CD4-positive, alpha-beta T cell treated with Interleukin-17A for 1 hour (primary cell): ENCODE data around the gene CILP2.

Source experiments
- DNase-seq: peaks from one replicate; pipeline ENCODE4 v3.0.0-alpha.2; 2020

CILP2 gene

DNA sequence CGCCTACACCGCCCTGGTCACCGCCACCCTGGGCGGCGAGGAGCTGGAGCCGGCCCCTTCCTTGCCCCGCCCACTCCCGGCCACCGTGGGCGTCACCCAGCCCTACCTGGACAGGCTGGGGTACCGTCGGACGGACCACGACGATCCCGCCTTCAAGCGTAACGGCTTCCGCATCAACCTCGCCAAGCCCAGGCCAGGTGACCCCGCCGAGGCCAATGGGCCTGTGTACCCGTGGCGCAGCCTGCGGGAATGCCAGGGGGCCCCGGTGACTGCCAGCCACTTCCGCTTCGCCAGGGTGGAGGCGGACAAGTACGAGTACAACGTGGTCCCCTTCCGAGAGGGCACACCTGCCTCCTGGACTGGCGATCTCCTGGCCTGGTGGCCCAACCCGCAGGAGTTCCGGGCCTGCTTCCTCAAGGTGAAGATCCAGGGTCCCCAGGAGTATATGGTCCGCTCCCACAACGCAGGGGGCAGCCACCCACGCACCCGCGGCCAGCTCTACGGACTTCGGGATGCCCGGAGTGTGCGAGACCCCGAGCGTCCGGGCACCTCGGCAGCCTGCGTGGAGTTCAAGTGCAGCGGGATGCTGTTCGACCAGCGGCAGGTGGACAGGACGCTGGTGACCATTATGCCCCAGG, 7.0 kb downstream of the CILP2 start:
- no peak for DNase-seq

DNA sequence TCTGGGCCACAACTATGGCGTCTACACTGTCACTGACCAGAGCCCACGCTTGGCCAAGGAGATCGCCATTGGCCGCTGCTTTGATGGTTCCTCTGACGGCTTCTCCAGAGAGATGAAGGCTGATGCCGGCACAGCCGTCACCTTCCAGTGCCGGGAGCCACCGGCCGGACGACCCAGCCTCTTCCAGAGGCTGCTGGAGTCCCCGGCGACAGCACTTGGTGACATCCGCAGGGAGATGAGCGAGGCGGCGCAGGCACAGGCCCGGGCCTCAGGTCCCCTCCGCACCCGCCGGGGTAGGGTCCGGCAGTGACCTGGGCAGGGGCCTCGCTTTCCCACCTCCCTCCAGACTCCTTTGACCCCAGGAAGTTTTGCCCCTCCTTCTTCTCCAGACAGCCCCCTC, 7.6 kb downstream of the CILP2 start:
- DNase-seq = no peak

DNA sequence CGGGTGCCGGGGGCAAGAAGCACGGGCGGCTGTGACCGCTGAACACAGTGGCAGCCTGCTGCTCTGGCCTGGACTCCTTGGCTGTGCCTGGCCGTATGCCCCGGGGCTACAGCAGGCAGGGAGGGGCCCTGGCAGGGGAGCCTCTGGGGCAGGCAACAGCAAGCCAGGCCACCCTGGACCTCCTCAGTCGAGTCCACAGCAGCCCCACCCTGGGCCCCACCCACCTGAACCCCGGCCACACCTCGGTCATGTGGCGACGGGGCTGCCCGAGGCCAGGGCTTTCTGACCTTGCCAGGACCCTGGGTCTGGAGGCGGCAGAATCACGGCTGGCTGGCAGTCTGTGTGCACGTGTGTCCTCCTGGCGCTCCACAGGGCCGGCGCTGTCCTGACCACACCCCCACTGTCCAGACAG, 8.7 kb downstream of the CILP2 start:
- DNase-seq = no peak

DNA sequence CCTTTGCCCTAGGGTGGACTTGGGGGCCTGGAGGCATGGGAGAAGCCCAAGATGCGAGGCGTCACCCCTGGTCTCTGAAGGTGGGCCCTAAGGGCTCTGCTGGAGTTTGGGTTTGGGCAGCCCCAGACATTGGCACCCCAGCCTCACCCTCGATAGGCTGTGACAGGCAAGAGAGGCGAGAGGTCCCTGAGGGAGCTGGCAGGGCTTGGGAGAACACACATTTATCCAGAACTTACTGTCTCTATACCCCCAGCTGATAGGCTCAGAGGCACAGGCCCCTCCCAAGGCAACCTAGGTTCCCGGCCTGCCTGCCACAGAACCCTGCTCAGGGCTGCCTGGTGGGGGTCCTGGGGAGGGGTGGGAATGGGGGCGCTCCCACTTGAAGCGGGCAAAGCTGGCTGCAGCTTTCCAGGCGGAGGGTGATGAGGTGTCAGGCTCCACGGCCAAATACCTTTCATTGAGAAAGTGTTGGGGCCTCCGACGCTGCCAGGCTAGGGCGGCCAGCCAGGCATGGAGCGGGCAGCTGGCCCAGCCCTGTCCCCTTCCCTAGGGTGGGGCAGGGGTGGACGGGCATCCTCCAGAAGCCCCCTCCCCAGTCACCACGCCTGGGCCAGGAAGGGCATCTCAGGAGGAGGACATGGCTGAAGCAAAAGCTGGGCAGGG, 9.7 kb downstream of the CILP2 start:
- no peak for DNase-seq

DNA sequence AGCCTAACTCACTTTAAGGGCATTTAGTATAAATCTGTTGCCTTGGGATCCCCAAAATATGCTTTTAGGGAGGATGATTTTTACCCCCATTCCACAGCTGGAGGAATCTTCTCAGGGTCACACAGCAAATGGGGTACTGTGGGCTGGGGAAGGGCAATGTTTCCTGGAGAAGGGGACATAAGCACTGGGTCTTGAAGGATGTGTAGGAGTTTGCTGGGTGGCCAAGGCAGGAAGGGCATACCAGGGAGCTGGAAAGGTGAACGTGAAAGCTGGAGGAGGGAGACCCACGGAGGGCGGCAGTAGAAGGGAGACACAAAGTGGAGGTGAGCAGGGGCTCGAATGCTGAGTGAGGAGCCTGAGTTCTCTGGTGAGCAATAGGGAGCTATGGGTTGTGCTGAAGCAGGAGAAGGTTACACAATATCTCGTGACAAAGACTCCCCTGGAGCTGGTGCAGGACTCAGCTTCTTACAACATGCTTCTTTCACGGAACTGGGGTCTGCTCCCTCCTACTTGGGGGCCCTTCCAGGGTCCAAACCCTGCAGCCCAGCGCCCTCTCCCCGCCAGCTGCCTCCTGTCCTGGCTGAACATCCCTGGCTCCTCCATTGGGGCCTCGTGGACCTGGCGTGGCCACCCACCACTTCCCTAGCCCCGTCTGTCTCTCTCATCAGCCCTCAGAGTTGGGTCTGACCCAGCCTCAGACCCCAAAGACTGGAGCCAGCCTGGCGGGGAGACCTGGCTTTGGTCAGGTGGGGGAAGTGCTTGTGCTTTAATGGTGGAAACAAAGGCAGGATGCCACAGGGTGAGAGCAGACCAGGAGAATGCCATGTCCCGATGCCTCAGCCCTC, 11.1 kb downstream of the CILP2 start:
- no peak for DNase-seq

DNA sequence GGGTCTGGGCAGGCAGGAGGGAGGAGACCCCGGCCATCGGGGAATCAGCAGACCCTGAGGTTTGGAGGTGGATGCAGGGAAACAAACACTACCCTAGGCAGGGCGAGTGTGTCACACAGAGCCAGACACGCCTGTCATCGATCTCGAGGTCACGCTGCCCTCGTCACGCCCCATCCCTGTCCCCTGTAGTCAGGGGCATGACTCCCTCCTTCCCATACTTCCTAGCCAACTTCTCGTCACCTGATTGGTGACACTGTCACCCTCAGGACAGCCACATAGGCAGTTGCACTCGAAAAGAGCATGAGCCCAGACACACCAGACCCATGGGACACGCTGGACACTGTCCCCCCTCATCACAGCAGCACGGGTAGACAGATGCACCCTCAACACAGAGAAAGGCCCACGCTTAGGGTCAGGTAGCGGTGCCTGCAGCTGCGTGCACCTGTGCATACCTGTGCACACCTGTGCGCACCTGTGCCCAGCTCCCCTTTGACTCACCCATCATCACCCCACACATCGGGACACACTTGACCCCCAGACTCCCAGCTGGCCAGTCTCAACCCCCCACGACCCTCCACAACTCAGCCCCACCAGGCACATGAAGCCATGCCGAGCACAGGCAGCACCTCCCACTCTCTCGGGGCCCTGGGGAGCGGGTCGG, 11.9 kb downstream of the CILP2 start:
- no peak for DNase-seq

DNA sequence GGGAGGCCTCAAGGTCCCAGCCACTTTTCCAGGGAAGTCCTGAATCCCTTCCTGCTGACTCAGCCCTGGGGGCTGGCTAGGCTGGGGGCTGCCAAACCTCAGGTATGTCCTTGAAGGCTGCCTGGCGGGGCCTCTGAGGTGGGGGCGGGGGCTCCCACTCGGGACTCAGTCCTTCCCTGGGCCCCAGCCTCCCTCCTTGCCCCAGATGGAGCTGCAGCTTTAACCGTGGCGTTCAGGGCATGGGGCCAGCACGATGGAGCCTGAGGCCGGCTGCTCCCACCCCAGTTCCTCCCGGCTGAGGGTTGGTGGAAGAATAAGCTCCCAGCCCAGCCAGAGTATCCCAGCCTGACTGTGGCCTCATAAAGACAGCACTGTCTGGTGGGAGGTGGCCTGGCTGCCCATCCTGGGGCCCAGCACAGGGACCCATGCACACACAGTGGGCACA, 12.4 kb downstream of the CILP2 start:
- no peak for DNase-seq

DNA sequence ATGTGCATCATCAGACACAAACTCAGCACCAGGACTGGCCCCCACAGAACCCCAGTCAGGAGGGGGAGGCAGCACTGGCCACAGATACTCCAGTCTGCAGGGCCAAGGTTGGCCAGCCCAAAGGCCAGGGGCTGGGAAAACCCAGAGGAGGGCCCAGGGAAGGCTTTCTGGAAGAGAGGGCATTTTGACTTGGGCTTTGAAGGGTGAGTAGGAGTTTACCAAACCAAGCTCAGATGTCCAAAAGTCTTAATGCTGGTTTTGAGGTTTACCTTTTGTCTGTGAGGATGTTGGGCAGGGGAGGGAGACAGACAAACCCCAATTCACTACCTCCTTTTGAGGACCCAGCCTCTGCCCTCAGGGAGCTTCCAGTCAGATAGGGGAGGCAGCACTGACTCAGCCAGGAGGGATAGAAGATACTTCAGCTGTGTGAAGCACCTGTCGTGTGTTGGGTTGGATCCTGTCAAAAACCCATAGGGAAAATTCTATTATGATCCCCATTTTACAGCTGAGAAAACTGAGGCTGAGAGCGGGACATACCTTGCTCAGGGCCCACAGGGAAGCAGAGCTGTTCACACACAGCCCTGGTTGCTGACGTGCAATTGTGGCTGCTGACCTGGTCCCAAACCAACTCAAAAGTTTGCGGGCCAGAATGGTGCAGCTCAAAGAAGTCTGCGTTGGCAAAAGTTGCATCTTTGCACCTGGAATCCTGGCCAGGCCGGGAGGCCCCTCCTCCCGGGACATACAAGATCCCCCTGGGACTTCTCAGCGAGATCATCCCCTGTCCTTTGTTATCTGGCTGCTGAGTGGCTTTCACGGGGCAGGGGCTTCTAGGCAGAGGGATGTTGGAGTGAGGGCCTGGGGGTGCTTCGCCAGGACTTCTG, 13.1 kb downstream of the CILP2 start:
- no peak for DNase-seq

DNA sequence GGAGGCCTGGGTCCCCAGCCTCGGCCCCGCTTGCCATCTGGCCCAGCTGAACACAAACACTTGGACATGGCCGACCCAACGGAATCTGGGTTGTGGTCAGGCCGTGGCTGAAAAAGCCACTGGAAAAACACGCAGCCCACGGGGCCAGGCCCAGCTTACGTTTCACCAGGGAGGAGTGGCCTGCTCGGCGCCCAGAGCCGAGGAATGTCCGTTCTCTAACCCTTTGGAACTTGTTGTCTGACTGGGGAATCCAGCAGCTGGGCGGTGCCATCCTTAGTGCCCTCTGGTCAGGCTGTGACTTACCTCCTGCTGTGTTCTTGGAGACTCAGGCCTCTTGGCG, 13.8 kb downstream of the CILP2 start:
- no peak for DNase-seq

DNA sequence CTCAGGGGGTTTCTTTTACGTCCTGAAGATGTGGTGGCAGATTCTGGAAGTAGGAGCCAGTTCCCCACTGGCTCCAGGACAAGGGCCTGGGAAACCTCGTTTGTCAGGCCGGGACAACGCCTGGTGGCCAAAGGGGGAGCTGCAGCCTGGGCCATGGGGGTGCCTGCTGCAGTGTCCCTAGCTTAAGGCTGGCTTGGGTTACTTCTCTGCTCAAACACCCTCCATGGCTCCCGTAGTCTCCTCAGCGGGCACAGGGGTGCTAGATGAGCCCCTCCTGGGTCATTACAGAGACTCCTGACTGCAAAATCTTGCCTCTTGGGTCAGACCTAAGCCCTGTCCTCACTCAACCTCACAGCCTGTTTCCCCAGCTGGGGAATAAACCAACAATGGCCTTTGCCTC, 14.7 kb downstream of the CILP2 start:
- peak; percentile 21 for DNase-seq

DNA sequence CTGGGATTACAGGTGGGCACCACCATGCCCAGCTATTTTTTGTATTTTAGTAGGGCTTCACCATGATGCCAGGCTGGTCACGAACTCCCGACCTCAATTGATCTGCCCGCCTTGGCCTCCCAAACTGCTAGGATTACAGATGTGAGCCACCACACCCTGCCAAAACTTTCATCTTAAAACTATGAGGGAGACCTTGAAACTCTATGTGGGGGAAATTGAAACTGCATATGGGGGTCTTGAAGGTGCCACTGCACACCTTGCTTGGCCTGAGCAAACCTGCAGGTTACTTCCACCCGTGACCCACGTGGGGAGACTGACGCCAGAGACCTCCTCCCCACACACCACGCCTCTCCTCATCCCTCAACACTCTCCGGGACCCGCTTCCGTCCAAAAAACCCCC, 15.6 kb downstream of the CILP2 start:
- DNase-seq = no peak

DNA sequence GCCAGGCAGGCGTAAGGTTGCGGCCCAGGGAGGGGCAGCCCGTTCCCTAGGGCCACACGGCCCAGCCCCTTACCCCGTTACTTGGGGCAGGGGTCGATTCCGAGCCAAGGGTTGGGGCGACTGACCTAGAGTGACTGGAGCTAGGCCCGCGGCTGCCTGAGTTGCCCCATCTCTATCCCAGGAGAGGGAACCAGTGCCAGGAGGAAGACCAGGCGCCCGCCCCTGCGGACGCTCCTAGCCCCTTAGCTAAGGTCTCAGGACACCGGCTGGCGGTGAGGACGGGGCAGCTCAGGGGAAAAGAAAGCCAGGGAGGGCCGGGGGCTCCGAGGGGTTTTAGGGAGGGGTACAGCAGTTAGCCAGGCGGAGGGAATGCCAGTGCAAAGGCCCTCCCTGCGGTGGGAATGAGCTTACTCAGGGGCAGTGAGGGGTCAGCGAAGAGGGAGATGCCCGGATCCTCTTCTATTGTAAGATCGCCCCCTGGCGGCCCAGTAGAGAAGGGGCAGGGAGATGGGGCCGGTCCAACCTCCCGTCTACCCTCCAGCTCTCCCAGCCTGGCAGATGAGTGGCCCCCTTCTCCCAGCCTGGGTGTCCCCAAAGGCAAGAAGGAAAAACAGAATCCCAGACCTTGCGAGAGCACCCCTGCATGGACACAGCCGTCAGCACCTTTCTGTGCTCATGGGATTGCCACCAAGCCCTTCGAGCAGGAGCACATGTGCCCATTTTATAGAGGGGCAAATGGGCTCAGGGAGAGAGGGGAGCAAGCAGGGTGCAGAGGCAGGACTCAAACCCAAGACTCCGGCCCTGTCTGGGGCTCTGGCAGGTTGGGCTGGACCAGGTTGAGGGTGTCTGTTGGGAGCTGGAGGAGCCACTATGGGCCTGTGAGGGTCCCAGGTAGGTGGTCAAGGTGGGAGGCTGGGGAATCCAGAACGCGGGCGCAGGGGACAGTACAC, 16.3 kb downstream of the CILP2 start:
- peak; percentile 57 for DNase-seq

DNA sequence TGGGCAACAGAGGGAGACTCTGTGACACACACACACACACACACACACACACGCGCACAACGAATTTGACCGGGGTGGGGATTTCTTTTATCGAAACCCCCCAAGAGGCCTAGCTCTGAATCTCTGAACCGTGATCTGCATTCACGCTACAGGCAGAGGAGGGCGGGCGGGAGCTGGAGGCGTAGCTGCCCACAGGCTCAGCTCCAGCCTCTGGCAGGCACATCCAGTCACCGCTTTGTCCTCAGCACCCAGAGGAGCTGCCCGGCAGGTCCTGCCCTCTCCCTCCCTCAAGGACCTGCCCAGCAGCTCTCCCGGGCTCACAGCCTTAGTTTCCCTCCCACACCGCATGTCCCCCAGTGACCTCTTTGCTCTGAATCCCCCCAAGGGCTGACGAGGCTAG, 20.0 kb downstream of the CILP2 start:
- DNase-seq = no peak

DNA sequence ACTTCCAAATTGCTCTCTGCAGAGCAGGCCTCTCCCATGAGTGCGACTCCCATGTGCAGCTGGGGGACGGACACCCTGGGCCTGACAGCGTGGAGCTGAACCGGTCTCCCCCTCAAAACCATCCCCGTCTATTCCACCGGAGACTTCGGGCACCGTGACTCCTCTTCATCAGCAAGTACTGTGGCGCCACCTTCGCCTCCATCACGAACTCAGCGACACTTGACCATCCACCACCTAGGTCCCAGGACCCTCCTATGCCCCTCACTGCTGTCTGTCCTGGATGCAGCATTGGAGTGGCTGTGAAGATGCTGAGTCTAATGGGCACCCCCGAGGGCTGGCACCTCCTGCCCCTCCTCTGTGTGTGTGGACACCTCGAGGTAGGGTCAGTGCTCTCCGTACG, 20.6 kb downstream of the CILP2 start:
- DNase-seq = no peak

DNA sequence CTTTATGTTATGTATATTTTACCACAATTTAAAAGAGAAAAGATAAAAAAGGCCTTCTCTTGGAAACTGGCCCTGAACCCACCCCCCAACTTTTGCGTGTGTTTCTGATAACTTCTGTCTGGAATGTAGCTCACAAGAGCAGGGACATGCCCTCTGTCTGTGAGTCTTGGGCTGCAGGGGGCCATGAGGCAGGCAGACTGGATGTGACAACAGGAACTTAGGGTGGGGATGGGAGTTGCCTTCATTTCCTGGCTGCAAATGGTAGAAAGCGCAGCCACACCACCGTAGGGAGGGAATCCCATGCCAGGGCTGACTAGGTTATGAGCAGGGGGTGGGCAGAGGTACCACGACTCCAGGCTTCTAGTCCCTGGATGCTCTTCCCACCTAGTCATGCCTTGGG, 21.9 kb downstream of the CILP2 start:
- DNase-seq = no peak

DNA sequence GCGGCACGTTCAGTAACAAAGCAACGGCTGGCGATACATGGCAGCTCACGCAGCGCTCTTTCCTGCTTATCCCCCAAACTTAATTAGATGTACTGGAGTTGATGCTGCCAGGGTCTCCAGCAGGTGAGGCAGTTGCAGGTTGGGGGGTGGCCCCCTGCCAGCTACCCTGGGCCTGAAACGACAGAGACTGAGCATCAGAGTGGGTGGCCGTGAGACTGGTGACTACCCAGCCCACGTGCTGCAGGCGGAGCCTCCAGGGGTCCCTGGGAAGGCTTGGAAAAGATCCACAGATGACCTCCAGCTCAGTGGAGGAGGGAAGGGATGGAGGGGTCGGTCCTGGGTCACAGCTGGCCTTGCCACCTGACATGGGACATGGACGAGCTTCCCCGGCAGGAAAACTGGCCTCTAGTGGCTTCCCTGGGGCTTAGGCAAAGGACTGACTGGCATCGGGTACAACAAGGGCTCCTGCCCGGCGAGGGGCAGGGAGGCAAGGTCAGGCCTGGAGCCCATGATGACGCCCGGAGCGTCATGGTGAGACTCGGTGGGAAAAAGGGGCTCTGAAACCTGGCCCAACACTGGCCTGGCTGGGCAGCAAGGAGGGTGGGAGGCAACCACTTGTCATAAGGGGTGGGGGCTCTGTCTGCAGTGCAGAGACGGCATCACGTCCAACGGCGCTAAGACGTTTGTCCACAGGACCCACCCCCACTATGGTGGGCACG, 24.0 kb downstream of the CILP2 start:
- DNase-seq = no peak

DNA sequence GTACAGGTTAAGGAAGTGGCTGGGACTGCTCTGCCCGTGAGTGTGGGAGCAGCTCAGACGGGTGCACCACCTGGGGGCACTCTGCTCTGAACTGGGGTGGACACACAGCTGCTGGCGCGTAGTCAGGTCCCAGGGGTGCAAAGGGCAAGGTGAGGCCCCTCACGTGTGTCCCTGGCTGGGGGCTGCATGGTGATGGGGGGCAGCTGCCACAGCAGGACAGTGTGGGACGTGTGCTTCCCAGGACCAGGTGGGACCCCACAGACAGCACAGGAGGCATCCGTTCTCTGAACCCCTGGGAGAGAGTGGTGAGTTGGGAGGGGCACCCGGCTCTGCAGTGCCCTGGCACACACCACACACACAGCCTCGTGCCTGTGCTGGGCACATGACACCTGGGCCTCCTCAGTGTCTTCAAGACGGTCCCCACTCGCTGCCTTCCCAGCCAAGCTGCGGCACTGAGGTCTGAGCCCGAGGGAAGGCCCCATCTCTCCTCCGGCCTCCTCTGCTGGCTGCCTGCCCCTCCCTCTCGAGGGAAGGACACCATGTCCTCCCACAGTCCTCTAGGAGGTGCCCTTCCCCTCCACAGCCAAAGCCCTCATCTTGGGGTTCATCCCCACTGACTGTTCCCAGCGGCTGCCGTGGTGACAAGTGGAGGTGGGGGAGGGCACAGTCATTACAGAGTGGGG, 24.7 kb downstream of the CILP2 start:
- peak; percentile 60 for DNase-seq

DNA sequence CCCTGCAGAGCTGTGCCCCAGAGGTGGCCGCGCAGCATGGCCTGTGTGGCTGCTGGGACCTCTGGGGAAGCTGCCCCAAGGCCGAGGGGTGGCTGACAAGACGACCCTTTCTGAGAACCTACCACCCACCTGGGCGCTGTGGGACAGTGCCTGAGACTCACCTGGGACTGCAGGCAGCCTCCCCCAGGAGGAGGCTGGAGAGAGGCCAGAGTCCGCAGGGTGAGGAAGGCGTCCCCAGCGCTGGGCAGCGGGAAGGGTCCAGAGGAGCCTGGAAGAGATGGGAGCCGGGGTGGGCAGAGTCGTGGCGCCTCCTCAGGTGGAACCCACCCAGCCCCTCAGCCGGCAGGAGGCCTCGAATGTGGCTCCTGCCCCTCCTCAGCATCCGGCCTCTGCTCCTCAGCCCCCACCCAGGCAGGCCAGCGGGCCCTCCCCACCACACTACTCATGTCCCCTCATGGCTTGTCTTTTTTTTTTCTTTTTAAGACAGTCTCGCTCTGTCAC, 25.3 kb downstream of the CILP2 start:
- no peak for DNase-seq

DNA sequence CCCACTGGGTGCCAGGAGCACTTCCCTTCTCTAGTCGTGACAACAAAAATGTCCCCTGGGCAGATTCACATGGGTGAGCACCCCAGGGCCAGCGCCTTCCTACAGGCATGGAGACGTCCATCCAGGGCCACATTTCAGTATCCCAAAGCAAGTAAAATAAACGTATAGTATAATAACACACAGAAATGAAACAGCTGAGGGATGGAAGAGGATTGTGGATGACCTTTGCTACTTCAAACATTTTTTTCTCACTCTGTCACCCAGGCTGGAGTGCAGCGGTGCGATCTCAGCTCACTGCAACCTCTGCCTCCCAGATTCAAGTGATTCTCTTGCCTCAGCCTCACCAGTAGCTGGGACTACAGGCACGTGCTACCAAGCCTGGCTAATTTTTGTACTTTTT, 28.2 kb downstream of the CILP2 start:
- no peak for DNase-seq

DNA sequence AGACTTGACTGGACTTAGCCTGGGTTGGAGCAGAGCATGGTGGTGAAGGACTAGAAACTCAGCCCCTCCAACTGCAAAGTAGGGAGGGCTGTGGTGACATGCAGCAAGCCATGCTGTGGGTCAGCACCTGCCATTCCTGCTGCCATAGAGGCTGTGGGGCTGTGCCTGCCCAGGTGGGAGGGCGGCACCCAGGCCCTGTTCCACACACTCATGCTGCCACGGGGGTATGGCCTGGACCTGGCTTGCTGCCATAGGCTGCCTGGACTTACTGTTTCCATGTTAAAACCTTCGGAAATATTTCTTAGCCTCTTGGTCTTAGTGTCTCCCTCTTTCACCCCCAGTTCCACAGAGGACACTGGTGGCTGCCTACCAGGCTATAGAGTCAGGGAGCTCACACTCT, 29.3 kb downstream of the CILP2 start:
- no peak for DNase-seq
